Measurements from ENCODE around the gene NPM3. TPM values are rescaled to one million over a fixed set of nuclear protein-coding genes. Genes with fewer than 3 reads are reported as not detected.

Gene NPM3
- total and polyA plus RNA-seq, 2 of the 13 experiments (the other 11 are each of a cell fraction or from before 2014, with no cell fraction given): 47.6 to 129 TPM

GRCh38 chr10:101782811-101783735, at the start of gene NPM3 (continued):
- no peak for TF ChIP-seq SNAPC4 (CRISPR knock-in tag; IDR thresholded peaks at IDR 0.05)

GRCh38 chr10:101832325-101832771, 49.1 kb upstream of the NPM3 start:
- POLR2A ChIA-PET: no interaction called here
- ATAC-seq (no peak), FAIRE-seq (no peak), DNase-seq (ENCODE audit: low spot score) (no peak)
- Histone ChIP-seq H4K20me1 (ENCODE audit: insufficient read depth, low read length) (no peaks in the 10 kb centered on the region), H3K27ac (ENCODE audit: extremely low read length, insufficient read depth, low read length) (no peak overlapping the region), H3K79me2 (ENCODE audit: insufficient read depth, low read length) (no peaks in the 10 kb centered on the region), H3K4me2 (ENCODE audit: low read depth, low read length) (no peak overlapping the region), H3K4me1 (ENCODE audit: insufficient read depth, low read length) (no peaks in the 10 kb centered on the region), H3K36me3 (replicated peaks in 1 of 2; ENCODE audit: control insufficient read depth in 1 of 2, insufficient read depth in 2 of 2, low read length in 2 of 2) (0 out of 5 replicates have a peak, but pooled peaks cover 0 to 4% of the 10 kb centered on the region in 2 experiments), H2AFZ (ENCODE audit: low read length) (no peak overlapping the region), H3K9ac (ENCODE audit: insufficient read depth, low read depth, low read length) (no peak overlapping the region), H3K4me3 (replicated peaks in 1 of 3; ENCODE audit: insufficient read depth in 1 of 3, low read depth in 2 of 3, low read length in 3 of 3) (no peak overlapping the region), H3K27me3 (ENCODE audit: control insufficient read depth in 1 of 2, insufficient read depth in 2 of 2, low read length in 2 of 2) (no peaks in the 10 kb centered on the region), H3K9me3 (ENCODE audit: low read length) (no peaks in the 10 kb centered on the region)
- WGBS (ENCODE audit: low lambda C conversion rate): 45% methylated on average over 2 of the region's 4 CpGs
- intact Hi-C loops (cut with micrococcal nuclease; ENCODE audit: unreplicated experiment) (no loop called here), in situ Hi-C loops (cut with HindIII; ENCODE audit: extremely low pct_ligation_motif_present, low pct_unique_long_range_greater_than_20kb) (no loop called here)
- no TSS peak for BruUV-seq (replicated peaks)
- CTCF ChIA-PET (ENCODE audit: low intra/inter-chr PET ratio, low total read pairs): no interaction called here
- no peak for TF ChIP-seq MYPOP (CRISPR knock-in tag; IDR thresholded peaks at IDR 0.05)
- no peak for TF ChIP-seq ZBTB44 (CRISPR knock-in tag; IDR thresholded peaks at IDR 0.05)
- TF ChIP-seq ZNF30 (CRISPR knock-in tag; IDR thresholded peaks at IDR 0.05): no peak
- no peak for TF ChIP-seq HES4 (CRISPR knock-in tag; IDR thresholded peaks at IDR 0.05; ENCODE audit: borderline replicate concordance)
- no peak for TF ChIP-seq TFDP1 (CRISPR knock-in tag; IDR thresholded peaks at IDR 0.05; ENCODE audit: borderline replicate concordance)
- TF ChIP-seq ZBTB10 (CRISPR knock-in tag; IDR thresholded peaks at IDR 0.05; ENCODE audit: borderline replicate concordance): no peak
- TF ChIP-seq TBP (CRISPR knock-in tag; IDR thresholded peaks at IDR 0.05): no peak

Data from HepG2 (cell line).